SK-N-SH (cell line): ENCODE data around the gene MTA3.

Source experiments
- CTCF ChIP-seq: fragments of 200-600 bp; sonication (generic); IDR thresholded peaks from 2 replicates; pipeline ENCODE4 v1.6.1; 2017; ENCODE audit warnings: antibody characterized with exemption, mild to moderate bottlenecking, moderate library complexity
- FOXM1 ChIP-seq: IDR thresholded peaks from 2 replicates; pipeline ENCODE4 v1.4.0; 2012; ENCODE audit warnings: low read depth, mild to moderate bottlenecking
- JUND ChIP-seq: IDR thresholded peaks from 2 replicates; pipeline ENCODE4 v1.4.0; 2012
- MXI1 ChIP-seq: IDR thresholded peaks from 2 replicates; pipeline ENCODE4 v1.6.1; 2012; ENCODE audit warnings: mild to moderate bottlenecking, low read depth, low read length, improper control_type of control experiment
- POLR2AphosphoS5 ChIP-seq: IDR thresholded peaks from 2 replicates; pipeline ENCODE4 v1.6.1; 2012; ENCODE audit warnings: low read depth, low read length
- RFX5 ChIP-seq: IDR thresholded peaks from 2 replicates; pipeline ENCODE4 v1.6.1; 2012; ENCODE audit warnings: mild to moderate bottlenecking, improper control_type of control experiment, low read length
- SIN3A ChIP-seq: IDR thresholded peaks from 2 replicates; pipeline ENCODE4 v1.6.1; 2012; ENCODE audit warnings: low read depth, mild to moderate bottlenecking, low read length, moderate library complexity, borderline replicate concordance
- TEAD4 ChIP-seq: IDR thresholded peaks from 2 replicates; pipeline ENCODE4 v1.4.0; 2012; ENCODE audit warnings: mild to moderate bottlenecking, borderline replicate concordance; ENCODE audit not compliant: insufficient read depth
- YY1 ChIP-seq: IDR thresholded peaks from 2 replicates; pipeline ENCODE4 v1.4.0; 2012; ENCODE audit warnings: low read depth, mild to moderate bottlenecking
- TF ChIP-seq, protein P1 (sequence below): fragments of 150-350 bp; IDR thresholded peaks from 2 replicates; pipeline ENCODE4 v1.6.1; 2016; ENCODE audit warnings: mild to moderate bottlenecking, low read depth, low read length

GRCh38 chr2:42567806-42568400 lies 529 bp upstream of the MTA3 start:
- TF ChIP-seq POLR2AphosphoS5 = no peak
- TF ChIP-seq FOXM1 = no peak
- no peak for TF ChIP-seq RFX5
- TF ChIP-seq CTCF = no peak
- TF ChIP-seq TEAD4 = no peak
- TF ChIP-seq MXI1 = no peak
- no peak for TF ChIP-seq JUND
- TF ChIP-seq YY1 = no peak
- TF ChIP-seq, protein P1, sequence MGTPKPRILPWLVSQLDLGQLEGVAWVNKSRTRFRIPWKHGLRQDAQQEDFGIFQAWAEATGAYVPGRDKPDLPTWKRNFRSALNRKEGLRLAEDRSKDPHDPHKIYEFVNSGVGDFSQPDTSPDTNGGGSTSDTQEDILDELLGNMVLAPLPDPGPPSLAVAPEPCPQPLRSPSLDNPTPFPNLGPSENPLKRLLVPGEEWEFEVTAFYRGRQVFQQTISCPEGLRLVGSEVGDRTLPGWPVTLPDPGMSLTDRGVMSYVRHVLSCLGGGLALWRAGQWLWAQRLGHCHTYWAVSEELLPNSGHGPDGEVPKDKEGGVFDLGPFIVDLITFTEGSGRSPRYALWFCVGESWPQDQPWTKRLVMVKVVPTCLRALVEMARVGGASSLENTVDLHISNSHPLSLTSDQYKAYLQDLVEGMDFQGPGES = no peak
- TF ChIP-seq SIN3A = no peak
